Sigmoid colon (tissue), 7 donors: ENCODE results near the gene TRIM52. TPM values are rescaled to one million over a fixed set of nuclear protein-coding genes. Genes with fewer than 3 reads are reported as not detected.

Source experiments
- DNase-seq: peaks from one replicate; pipeline ENCODE4 v3.0.0-alpha.2; 2019
- H3K27ac ChIP-seq, 4 donors: fragments of 200-600 bp; sonication (generic); one replicate each; pipeline ENCODE4 v1.5.1; 2016 to 2019; ENCODE audit warnings: mild to moderate bottlenecking in 1 of 4
- H3K27me3 ChIP-seq, 3 donors: fragments of 200-600 bp; sonication (generic); one replicate each; pipeline ENCODE4 v1.5.1; 2019; ENCODE audit warnings: mild to moderate bottlenecking in 1 of 3
- H3K36me3 ChIP-seq, 4 donors: fragments of 200-600 bp; sonication (generic); one replicate each; pipeline ENCODE4 v1.5.1; 2016 to 2019
- H3K4me1 ChIP-seq, 4 donors: fragments of 200-600 bp; sonication (generic); one replicate each; pipeline ENCODE4 v1.5.1; 2017 to 2019
- H3K4me3 ChIP-seq, 4 donors: fragments of 200-600 bp; sonication (generic); one replicate each; pipeline ENCODE4 v1.5.1; 2017 to 2019; ENCODE audit warnings: mild to moderate bottlenecking in 2 of 4, moderate library complexity in 1 of 4
- H3K9me3 ChIP-seq, 4 donors: fragments of 200-600 bp in 3 of 4; sonication (generic) in 3 of 4; one replicate each; pipeline versions ENCODE4 v1.5.1 to v1.6.1; 2013 to 2019
- EP300 ChIP-seq, 4 donors: sonication (generic); formaldehyde crosslinking; IDR thresholded peaks; one replicate each; pipeline ENCODE4 v1.6.1; 2017; ENCODE audit warnings: antibody characterized with exemption in 4 of 4
- POLR2A ChIP-seq, 2 donors: fragments of 450-650 bp; IDR thresholded peaks; one replicate each; pipeline ENCODE4 v1.6.1; 2016; ENCODE audit warnings: antibody characterized with exemption in 2 of 2, mild to moderate bottlenecking in 2 of 2, moderate library complexity in 2 of 2
- POLR2AphosphoS5 ChIP-seq, 4 donors: sonication (generic); formaldehyde crosslinking; IDR thresholded peaks; one replicate each; pipeline ENCODE4 v1.6.1; 2017; ENCODE audit warnings: antibody characterized with exemption in 4 of 4
- WGBS, 2 donors: extraction: QIAGEN DNeasy Blood & Tissue Kit; methylation state at CpG; one replicate each; pipeline ENCODE4 v1.1.7; 2013; 5-methylcytosine and 5-hydroxymethylcytosine counted together
- intact Hi-C: fragments of 100-400 bp; cut with DNase I; formaldehyde crosslinking; loops from one replicate; pipeline ENCODE4 v1.15.1; 2023
- polyA plus RNA-seq, 3 donors: library from polyadenylated mRNA; stranded (reverse); fragments of 200-250 nt; gene quantifications; one replicate each; pipeline ENCODE4 v1.2.3, GENCODE V29; 2013
- total RNA-seq, 4 donors: library from RNA; depleted of rRNA; stranded (reverse); fragments of >200 nt; gene quantifications; one replicate each; pipeline ENCODE4 v1.1.0, GENCODE V29; 2016
- TF ChIP-seq, protein P1 (sequence below), 4 experiments: fragments of 450-650 bp in 3 of 4; fragments of 200-600 bp in 1 of 4; IDR thresholded peaks; one replicate each; pipeline ENCODE4 v1.5.1; 2016 to 2019; ENCODE audit warnings: antibody characterized with exemption in 4 of 4, mild to moderate bottlenecking in 3 of 4, moderate library complexity in 2 of 4
- donor health status: healthy with polysubstance abuse.
- donor health status: Bipolar disorder and iron deficiency.
- donor health status: healthy.

The TRIM52 gene
- total and polyA plus RNA-seq, 7 donors: 4.2 to 26.9 (median 9.6) TPM

DNA sequence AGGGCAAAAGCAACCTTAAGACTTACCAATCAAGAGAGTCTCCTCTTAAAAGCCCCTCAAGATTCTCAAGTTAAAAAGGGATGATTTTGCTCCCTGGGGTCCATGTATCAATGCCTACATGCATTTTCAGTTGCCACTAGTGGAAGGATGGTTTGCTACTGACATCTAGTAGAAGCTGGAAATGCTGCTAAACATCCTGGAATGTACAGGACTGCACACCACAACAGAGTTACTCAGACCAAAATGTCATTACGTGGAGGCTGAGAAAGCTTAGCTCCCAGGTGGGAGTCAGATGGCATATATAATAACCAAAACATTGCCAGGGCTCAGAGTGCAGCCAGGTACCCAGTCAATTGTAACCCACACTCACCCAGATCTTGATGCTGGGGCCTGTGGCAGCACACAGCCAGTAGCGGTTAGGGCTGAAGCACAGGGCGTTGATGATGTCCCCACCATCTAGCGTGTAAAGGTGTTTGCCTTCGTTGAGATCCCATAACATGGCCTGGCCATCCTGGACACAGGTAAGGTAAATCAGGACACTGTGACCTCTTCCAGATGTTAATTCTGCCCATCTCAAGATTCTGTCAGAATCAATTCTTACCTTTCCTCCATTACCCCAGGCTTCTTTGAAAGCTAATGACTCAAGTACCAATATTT lies 23.1 kb downstream of the TRIM52 start:
- TF ChIP-seq POLR2A (IDR thresholded peaks at IDR 0.05) (no peak), EP300 (IDR thresholded peaks at IDR 0.05) (no peak), POLR2AphosphoS5 (IDR thresholded peaks at IDR 0.05) (no peak)
- TF ChIP-seq, protein P1, sequence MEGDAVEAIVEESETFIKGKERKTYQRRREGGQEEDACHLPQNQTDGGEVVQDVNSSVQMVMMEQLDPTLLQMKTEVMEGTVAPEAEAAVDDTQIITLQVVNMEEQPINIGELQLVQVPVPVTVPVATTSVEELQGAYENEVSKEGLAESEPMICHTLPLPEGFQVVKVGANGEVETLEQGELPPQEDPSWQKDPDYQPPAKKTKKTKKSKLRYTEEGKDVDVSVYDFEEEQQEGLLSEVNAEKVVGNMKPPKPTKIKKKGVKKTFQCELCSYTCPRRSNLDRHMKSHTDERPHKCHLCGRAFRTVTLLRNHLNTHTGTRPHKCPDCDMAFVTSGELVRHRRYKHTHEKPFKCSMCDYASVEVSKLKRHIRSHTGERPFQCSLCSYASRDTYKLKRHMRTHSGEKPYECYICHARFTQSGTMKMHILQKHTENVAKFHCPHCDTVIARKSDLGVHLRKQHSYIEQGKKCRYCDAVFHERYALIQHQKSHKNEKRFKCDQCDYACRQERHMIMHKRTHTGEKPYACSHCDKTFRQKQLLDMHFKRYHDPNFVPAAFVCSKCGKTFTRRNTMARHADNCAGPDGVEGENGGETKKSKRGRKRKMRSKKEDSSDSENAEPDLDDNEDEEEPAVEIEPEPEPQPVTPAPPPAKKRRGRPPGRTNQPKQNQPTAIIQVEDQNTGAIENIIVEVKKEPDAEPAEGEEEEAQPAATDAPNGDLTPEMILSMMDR (IDR thresholded peaks at IDR 0.05): no peak

DNA sequence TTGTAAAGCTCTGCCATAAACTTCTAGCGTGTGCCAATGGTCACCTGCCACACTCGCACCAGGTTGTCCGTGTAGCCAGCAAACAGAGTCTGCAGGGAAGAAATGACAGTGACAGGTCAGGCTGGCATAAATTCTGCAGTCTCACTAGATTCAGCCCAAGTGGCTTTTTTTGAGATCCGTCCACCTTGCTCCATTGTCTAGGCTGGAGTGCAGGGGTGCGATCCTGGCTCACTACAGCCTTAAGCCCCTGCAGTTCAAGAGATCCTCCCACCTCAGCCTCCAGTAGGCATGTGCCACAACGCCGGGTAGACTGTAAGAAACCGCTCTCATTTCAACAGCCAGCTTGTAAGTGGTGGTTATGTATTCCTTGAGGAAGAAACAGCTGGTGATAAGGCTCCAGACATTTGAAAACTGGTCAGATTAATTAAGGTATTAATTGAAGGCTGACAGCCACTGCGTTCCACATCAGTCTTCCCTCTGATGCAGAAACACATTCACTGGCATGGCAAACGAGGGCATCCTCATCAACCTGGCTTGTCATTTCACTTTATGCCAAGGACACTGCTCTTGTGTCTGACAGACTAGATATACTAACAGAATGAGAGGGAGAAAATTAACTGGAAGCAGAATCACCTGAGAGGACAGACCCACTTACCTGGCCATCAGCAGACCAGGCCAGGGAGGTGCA lies 23.8 kb downstream of the TRIM52 start:
- 79 to 89% methylated on average over 10 of the region's 10 CpGs for WGBS, 2 donors
- H3K36me3 ChIP-seq: peaks cover 80 to 100% (median 85%) of the 10 kb centered on the region in 4 donors
- no peaks in the 10 kb centered on the region for H3K27me3 ChIP-seq
- no peaks in the 10 kb centered on the region for H3K9me3 ChIP-seq
- DNase-seq: no peak
- no peak overlapping the region for H3K4me3 ChIP-seq
- TF ChIP-seq, protein P1 (IDR thresholded peaks at IDR 0.05): no peak
- TF ChIP-seq EP300 (IDR thresholded peaks at IDR 0.05) (no peak), POLR2AphosphoS5 (IDR thresholded peaks at IDR 0.05) (no peak), POLR2A (IDR thresholded peaks at IDR 0.05) (no peak)
- H3K4me1 ChIP-seq: peaks cover 0 to 16% (median 14%) of the 10 kb centered on the region in 4 donors
- intact Hi-C loops: no loop called here
- no peak overlapping the region for H3K27ac ChIP-seq

More for the DNA sequence above, 23.1 kb downstream of the TRIM52 start:
- Histone ChIP-seq H3K9me3 (no peaks in the 10 kb centered on the region), H3K27ac (no peak overlapping the region), H3K4me3 (no peak overlapping the region), H3K27me3 (no peaks in the 10 kb centered on the region), H3K36me3 (peaks cover 74 to 94% (median 82%) of the 10 kb centered on the region in 4 donors), H3K4me1 (peaks cover 0 to 23% (median 22%) of the 10 kb centered on the region in 4 donors)
- intact Hi-C loops: no loop called here
- no peak for DNase-seq
- 90 to 96% methylated on average over 5 of the region's 5 CpGs for WGBS, 2 donors

DNA sequence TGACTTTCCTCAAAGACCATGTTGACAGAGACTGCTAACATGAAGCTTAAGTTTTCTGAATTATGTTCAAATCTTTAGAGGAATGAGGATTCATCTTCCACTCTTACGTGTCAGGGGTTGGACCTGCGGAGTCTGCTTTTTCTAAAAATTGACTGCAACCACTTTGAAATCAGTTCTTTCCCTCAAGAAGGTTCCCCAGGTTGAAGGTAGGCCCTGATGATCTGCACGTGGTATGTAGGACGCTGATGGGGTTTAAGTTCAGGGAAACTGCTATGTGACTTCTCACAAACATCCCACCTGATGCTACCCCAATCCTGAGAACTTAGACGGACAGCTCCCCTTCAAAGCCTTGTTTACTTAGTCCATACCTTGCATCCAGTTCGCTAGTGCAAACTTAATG lies 24.5 kb downstream of the TRIM52 start:
- WGBS, 2 donors: 78 to 85% methylated on average over 6 of the region's 6 CpGs
- TF ChIP-seq, protein P1 (IDR thresholded peaks at IDR 0.05): no peak
- no peak for TF ChIP-seq POLR2AphosphoS5 (IDR thresholded peaks at IDR 0.05)
- Histone ChIP-seq H3K4me3 (no peak overlapping the region), H3K27me3 (no peaks in the 10 kb centered on the region), H3K9me3 (no peaks in the 10 kb centered on the region), H3K36me3 (peaks cover 74 to 100% (median 81%) of the 10 kb centered on the region in 4 donors), H3K4me1 (peaks cover 0 to 10% (median 8%) of the 10 kb centered on the region in 4 donors), H3K27ac (no peak overlapping the region)
- intact Hi-C loops: no loop called here
- no peak for DNase-seq

- intact Hi-C loops: no loop called here
Observed at GRCh38 chr5:181235689-181236366, 25.1 kb downstream of the TRIM52 start.

More at GRCh38 chr5:181235689-181236366, 25.1 kb downstream of the TRIM52 start:
- no peak overlapping the region for H3K27ac ChIP-seq
- DNase-seq: no peak
- WGBS, 2 donors: 74 to 79% methylated on average over 5 of the region's 5 CpGs
- H3K36me3 ChIP-seq: peaks cover 69 to 100% (median 75%) of the 10 kb centered on the region in 4 donors
- no peak overlapping the region for H3K4me3 ChIP-seq
- H3K9me3 ChIP-seq: no peaks in the 10 kb centered on the region
- no peaks in the 10 kb centered on the region for H3K27me3 ChIP-seq
- H3K4me1 ChIP-seq: peaks cover 0 to 4% (median 1%) of the 10 kb centered on the region in 4 donors
- TF ChIP-seq POLR2A (IDR thresholded peaks at IDR 0.05) (no peak), POLR2AphosphoS5 (IDR thresholded peaks at IDR 0.05) (no peak), EP300 (IDR thresholded peaks at IDR 0.05) (no peak)
- TF ChIP-seq, protein P1 (IDR thresholded peaks at IDR 0.05): no peak
